ENCODE results near the gene CADM4.

The CADM4 gene

DNA sequence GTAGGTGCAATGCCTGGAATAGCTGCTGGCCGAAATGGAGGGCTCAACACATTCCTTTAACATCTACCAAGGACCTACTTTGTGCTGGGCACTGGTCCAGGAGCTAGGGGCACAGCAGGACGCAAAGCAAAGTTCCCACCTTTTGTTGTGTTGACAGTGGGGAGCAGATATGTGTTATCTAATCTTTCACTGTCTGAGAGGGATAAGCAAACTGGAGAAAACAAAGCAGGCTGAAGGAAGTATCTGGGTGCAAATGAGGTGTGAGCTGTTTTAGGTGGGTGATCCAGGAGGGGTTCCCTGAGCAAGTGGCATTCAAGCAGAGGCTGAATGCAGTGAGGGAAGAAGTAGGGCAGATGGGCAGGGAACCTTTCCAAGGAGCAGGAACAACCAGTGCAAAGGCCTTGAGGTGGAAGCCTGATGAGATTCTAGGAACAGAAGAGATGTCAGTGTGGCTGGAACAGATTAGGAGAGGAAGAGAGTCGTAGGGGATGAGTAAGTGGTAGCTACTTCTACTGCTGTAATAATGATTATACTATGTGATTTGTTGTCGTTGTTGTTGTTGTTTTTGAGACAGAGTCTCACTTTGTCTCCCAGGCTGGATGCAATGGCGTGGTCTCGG is 32.5 kb upstream of the CADM4 start:
- TF ChIP-seq GATA2 (IDR thresholded peaks at IDR 0.05; ENCODE audit: low read depth, low read length) (no peak), GATA3 (IDR thresholded peaks at IDR 0.05; ENCODE audit: low read depth, low read length) (no peak)

DNA sequence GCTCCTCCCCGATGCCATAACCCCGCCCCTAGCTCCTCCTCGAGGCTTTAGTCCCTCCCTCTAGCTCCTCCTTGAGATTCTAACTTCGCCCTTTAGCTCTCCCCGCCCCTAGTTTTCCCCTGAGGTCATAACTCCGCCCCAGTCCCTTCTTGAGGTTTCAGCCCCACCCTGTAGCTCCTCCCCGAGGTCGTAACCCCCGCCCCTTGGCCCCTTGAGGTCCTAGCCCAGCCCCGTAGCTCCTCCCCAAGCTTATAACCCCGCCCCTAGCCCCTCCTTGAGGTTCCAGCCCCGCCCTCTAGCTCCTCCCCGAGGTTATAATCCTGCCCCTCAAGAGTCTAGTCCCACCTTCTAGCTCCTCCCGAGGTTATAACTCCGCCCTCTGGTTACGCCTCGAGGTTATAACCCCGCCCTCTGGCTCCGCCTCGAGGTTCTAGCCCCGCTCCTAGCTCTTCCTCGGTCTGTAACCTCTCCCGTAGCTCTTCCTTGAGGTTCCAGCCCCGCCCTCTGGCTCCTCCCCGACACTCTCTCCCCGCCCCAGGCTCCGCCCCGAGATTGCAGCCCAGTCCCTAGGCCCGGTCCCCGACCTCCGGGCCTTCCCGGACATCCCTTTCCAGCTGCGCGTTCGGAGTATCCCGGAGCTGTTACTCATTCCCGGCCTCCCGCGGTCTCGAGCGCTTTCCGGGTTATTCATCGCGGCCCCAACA is 28.9 kb upstream of the CADM4 start:
- no peak for TF ChIP-seq GATA3 (IDR thresholded peaks at IDR 0.05; ENCODE audit: low read depth, low read length)
- no peak for TF ChIP-seq GATA2 (IDR thresholded peaks at IDR 0.05; ENCODE audit: low read depth, low read length)

DNA sequence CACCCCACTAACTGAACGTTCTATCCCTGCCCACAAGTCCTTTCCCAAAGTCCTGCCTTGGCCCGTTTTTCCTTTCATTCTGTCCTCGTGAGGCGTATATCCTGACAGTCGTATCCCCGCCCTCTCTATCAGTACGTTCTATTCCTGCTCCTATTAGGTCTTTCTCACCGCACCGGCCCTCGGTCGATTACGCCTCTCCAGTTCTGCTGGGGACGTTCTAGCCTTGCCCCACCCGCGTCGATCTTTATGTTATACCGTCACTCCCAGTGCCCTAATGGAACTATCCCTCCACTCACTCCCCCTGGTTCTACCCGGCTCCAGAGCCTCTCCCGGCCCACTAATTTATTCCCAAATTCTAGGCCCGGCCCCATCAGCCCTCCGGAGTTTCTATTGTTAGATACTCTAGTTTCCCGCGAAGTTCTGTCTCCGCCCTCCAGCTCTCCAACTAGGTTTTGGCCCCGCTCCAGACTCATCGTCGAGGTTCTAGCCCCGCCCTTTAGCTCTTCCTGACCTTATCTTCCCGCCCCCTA is 28.3 kb upstream of the CADM4 start:
- no peak for TF ChIP-seq GATA3 (IDR thresholded peaks at IDR 0.05; ENCODE audit: low read depth, low read length)
- TF ChIP-seq GATA2 (IDR thresholded peaks at IDR 0.05; ENCODE audit: low read depth, low read length): 0 out of 2 replicates have a peak, but pooled peaks have one; percentile 8

DNA sequence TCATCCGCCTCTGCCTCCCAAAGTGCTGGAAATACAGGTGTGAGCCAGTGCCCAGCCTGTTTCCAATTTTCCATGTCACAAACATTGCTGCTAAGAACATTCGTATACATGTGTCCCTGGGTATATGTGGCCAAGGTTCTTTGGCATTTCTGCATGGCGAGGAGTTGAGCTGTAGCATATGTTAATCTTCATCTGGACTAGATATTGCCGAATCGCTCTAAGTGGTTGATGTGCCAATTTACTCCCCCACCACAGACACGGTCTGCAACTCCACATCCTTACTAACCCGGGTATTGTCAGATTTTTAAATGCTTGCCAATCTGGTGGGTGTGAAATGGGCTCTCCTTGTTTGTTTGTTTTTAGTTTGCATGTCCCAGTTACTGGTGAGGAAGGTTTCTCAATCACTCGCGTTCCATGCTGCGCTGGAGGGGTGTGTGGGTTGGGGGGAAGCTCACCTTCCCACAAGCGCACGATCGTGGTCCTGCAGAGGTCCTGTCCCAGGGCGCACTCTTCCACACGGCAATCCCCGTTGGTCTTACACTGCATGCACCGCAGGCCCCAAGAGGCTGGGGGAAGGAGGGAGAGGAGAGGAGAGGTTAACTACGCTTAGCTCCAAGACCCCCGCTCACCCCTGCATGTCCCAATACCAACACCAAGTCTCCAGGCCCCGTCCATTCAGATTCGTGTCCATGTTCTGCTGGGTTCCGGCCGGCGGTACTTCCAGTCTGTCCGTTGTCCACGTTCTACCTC is 27.7 kb upstream of the CADM4 start:
- TF ChIP-seq GATA2 (IDR thresholded peaks at IDR 0.05; ENCODE audit: low read depth, low read length) (no peak), GATA3 (IDR thresholded peaks at IDR 0.05; ENCODE audit: low read depth, low read length) (no peak)

DNA sequence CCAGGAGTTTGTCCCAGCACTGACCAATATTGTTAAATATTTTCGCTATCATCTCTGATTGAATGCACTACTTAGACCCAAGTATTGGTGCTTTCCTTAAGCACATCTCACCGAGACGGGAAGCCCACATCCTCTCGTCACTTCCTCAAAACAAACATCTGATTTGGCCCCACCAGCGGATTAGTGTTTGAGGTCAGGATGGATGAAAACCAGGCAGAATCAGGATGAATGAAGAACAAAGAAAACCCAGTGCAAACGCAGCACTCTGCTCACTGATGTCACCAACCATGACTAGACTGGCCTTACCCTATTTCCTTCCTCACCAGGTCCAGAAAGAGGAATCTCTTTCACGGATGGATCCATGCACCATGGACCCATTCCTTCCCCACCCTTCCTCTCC is 24.4 kb upstream of the CADM4 start:
- TF ChIP-seq GATA3 (IDR thresholded peaks at IDR 0.05; ENCODE audit: low read depth, low read length): no peak
- TF ChIP-seq GATA2 (IDR thresholded peaks at IDR 0.05; ENCODE audit: low read depth, low read length): no peak

DNA sequence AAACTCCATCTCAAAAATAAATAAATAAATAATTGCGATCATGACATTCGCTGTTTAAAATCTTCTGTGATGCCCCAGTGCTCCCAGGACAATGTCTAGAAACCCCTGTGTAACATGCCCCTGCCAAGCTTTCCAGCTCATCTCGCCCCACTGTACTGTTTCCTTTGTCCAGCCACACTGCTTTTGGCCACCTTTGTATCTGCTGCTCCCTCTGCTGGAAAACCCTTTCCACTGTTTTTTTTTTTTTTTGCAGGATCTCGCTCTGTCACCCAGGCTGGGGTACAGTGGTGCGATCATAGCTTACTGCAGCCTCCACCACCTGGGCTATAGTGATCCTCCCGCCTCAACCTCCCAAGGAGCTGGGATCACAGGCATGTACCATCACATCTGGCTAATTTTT is 22.8 kb upstream of the CADM4 start:
- no peak for TF ChIP-seq GATA3 (IDR thresholded peaks at IDR 0.05; ENCODE audit: low read depth, low read length)
- TF ChIP-seq GATA2 (IDR thresholded peaks at IDR 0.05; ENCODE audit: low read depth, low read length): no peak

DNA sequence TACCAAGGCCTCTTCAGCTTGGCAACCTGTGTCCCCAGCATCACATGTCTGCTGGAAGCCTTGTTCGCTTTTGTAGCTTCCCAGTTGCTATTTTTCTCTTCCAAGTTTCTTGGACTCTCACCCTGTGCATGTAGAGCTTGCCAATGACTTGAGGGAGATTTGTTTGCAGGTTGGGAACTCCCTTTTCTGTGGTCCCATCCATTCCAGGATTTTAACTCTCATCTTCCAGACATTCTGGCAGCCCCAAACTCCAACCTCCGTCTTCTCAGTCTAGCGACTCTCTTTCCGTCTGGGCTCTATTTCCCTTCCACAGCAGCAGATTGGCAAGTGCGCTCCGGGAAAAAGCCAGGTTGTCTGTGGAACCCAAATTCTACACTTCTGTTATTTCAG is 21.3 kb upstream of the CADM4 start:
- TF ChIP-seq GATA3 (IDR thresholded peaks at IDR 0.05; ENCODE audit: low read depth, low read length) (no peak), GATA2 (IDR thresholded peaks at IDR 0.05; ENCODE audit: low read depth, low read length) (no peak)

DNA sequence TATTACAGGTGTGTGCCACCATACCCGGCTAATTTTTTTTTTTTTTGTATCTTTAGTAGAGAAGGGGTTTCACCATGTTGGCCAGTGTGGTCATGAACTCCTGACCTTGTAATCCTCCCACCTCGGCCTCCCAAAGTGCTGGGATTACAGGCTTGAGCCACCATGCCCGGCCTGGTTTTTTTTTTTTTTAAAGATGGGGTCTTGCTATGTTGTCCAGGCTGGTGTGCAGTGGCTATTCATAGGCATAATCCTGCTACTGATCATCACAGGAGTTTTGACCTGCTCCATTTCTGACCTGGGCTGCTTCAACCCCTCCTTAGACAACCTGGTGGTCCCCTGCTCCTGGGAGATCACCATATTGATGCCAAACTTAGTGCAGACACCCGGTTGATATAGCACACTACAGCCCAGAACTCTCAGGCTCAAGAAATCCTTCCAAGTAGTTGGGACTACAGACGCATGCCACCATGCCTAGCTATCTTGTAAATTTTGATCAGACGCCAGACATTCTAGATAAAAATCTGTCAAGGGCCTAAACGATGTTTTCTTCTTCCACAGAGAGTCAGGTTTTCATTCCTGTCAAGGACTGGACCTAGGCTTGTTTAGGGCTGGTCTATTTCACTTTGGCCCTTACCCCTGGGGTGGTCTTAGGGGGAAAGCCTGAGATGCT is 20.8 kb upstream of the CADM4 start:
- TF ChIP-seq GATA3 (IDR thresholded peaks at IDR 0.05; ENCODE audit: low read depth, low read length) (no peak), GATA2 (IDR thresholded peaks at IDR 0.05; ENCODE audit: low read depth, low read length) (no peak)

DNA sequence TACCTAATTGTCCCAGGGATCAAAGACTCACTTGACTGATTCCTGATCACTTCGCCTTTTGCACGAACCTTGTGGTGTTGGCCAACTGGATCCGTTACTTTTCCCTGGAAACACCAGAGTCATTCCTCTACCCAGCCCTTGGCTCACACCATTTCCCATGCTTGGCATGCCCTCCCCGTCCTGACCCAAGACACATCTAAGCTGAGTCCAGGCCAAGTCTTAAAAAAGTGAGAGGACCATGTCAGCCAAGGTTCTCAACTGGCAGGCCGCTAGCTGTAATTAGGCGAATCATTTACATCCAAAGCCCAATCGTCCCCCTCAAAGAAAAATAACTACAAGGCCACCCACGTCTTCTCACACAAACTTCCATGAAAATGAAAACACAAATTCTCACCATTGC is 18.8 kb upstream of the CADM4 start:
- TF ChIP-seq GATA3 (IDR thresholded peaks at IDR 0.05; ENCODE audit: low read depth, low read length) (no peak), GATA2 (IDR thresholded peaks at IDR 0.05; ENCODE audit: low read depth, low read length) (no peak)

DNA sequence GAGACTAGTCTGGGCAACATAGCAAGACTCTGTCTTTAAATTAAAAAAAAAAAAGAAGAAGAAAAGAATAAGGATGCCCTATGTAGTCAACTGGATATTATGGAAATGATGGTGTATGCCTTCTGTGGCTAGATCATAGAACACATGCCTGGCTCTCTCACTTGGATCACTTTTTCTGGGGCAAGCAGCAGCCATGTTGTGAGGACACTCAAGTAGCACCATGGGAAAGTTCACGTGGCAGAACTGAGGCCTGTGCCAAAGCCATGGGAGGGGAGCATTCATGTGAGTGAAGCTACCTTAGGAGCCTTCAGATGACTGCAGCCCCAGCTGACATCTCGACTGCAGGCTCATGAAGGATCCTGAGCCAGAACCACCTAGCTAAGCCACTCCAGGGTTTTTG is 18.4 kb upstream of the CADM4 start:
- TF ChIP-seq GATA2 (IDR thresholded peaks at IDR 0.05; ENCODE audit: low read depth, low read length) (no peak), GATA3 (IDR thresholded peaks at IDR 0.05; ENCODE audit: low read depth, low read length) (no peak)

DNA sequence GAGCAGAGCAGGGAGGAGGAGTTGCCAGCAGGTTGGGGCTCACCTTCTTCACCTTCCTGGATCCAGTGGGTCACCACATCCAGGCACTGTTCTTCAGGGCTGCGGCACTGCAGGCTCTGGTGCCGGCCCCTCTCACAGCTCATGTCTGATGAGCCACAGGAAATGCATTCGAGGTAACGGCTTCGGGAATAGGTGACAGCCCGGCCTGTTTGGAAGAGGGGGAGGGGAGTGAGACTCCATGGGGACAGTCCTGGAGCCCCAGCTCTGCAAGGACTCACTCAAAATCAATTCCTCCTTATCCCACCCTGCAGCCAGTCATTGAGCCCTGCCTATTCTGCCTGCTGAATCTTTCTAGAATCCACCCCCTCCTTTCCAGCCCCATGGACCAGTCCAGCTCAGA is 16.8 kb upstream of the CADM4 start:
- TF ChIP-seq GATA3 (IDR thresholded peaks at IDR 0.05; ENCODE audit: low read depth, low read length): no peak
- no peak for TF ChIP-seq GATA2 (IDR thresholded peaks at IDR 0.05; ENCODE audit: low read depth, low read length)

DNA sequence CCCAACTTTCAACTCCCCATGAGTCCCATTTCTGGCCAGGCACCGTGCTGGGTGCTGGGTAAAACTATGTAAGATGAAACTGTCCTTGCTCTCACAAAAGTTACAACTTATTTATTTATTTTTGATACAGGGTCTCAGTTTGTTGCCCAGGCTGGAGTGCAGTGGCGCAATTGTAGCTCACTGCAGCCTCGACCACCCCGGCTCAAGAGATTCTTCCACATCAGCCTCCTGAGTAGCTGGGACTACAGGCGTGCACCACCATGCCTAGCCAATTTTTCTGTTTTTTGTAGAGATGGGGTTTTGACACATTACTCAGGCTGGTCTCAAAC is 12.9 kb upstream of the CADM4 start:
- TF ChIP-seq GATA3 (IDR thresholded peaks at IDR 0.05; ENCODE audit: low read depth, low read length): no peak
- no peak for TF ChIP-seq GATA2 (IDR thresholded peaks at IDR 0.05; ENCODE audit: low read depth, low read length)

DNA sequence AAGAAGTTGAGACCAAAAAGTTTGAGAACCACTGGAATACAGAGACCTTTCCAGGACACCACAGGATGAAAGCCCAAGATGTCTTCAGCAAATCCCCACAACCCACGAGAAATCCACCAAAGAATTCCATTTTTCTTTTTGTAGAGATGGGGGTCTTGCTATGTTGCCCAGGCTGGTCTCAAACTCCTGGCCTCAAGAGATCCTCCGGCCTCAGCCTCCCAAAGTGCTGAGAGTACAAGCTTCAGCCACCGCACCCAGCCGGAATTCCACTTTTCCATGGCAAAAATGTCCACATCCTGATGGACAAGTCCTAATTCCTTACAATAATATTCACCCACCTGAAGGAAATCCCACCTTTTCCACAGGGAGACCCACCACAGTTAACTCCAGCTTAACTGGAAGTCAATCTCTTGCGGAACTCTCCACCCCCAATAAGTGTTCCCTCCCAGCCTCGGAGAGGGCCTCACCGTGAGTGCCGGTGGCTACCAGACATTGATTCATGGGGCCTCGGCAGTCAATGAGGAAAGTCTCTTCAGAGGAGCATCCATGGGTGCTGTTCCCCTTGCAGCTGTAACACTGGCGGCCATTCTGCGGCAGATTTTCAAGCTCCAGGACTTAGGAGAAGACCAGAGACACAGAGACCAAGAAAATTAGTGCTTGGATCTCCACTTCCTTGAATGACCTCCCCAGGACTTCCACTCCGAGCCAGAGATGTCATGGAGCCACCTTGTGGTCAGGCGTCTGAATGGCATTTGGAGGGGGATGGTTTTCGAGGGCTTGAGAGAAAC is 12.3 kb upstream of the CADM4 start:
- no peak for TF ChIP-seq GATA2 (IDR thresholded peaks at IDR 0.05; ENCODE audit: low read depth, low read length)
- no peak for TF ChIP-seq GATA3 (IDR thresholded peaks at IDR 0.05; ENCODE audit: low read depth, low read length)

Data from SH-SY5Y (cell line).